GM23248 (cell line): ENCODE data around the gene PRSS33. TPM values are rescaled to one million over a fixed set of nuclear protein-coding genes. Genes with fewer than 3 reads are reported as not detected.
A peak's percentile ranks its signal among the peaks of the same experiment; 100 is the strongest.

ENCODE experiments used
- DNase-seq: peaks from one replicate; pipeline ENCODE4 v3.0.0-alpha.2; 2015
- H2AFZ ChIP-seq: fragments of 200-600 bp; sonication (generic); 2 replicates; pipeline ENCODE4 v1.6.1; 2016; ENCODE audit warnings: antibody characterized with exemption
- H3F3A ChIP-seq: fragments of 200-600 bp; sonication (generic); 2 replicates; pipeline ENCODE4 v1.6.1; 2016; ENCODE audit warnings: mild to moderate bottlenecking, antibody characterized with exemption, mixed run types; ENCODE audit not compliant: insufficient read depth
- H3K27ac ChIP-seq: fragments of 200-600 bp; sonication (generic); 2 replicates; pipeline ENCODE4 v1.5.1; 2016; ENCODE audit warnings: mild to moderate bottlenecking
- H3K27me3 ChIP-seq: fragments of 200-600 bp; sonication (generic); replicated peaks from 2 replicates; pipeline ENCODE4 v1.6.1; 2016; ENCODE audit warnings: mild to moderate bottlenecking; ENCODE audit not compliant: insufficient read depth
- H3K36me3 ChIP-seq: fragments of 200-600 bp; sonication (generic); 2 replicates; pipeline ENCODE4 v1.6.1; 2016; ENCODE audit warnings: low read depth, mild to moderate bottlenecking
- H3K4me1 ChIP-seq: fragments of 200-600 bp; sonication (generic); 2 replicates; pipeline ENCODE4 v1.6.1; 2016; ENCODE audit warnings: mild to moderate bottlenecking; ENCODE audit not compliant: insufficient read depth
- H3K4me2 ChIP-seq: fragments of 200-600 bp; sonication (generic); one replicate; pipeline ENCODE4 v1.6.1; 2016; ENCODE audit warnings: mild to moderate bottlenecking; ENCODE audit not compliant: unreplicated experiment
- H3K4me3 ChIP-seq: fragments of 200-600 bp; sonication (generic); 2 replicates; pipeline ENCODE4 v1.5.1; 2016; ENCODE audit warnings: mild to moderate bottlenecking
- H3K79me2 ChIP-seq: fragments of 200-600 bp; sonication (generic); 2 replicates; pipeline ENCODE4 v1.6.1; 2016; ENCODE audit warnings: mild to moderate bottlenecking; ENCODE audit not compliant: insufficient read depth
- H3K9ac ChIP-seq: fragments of 200-600 bp; sonication (generic); 2 replicates; pipeline ENCODE4 v1.6.1; 2016; ENCODE audit warnings: mild to moderate bottlenecking
- H3K9me2 ChIP-seq: fragments of 200-600 bp; sonication (generic); 2 replicates; pipeline ENCODE4 v1.6.1; 2016; ENCODE audit warnings: mixed run types, mild to moderate bottlenecking, moderate library complexity; ENCODE audit not compliant: insufficient read depth
- H3K9me3 ChIP-seq: fragments of 200-600 bp; sonication (generic); one replicate; pipeline ENCODE4 v1.6.1; 2017; ENCODE audit warnings: low read depth
- H4K20me1 ChIP-seq: fragments of 200-600 bp; sonication (generic); 2 replicates; pipeline ENCODE4 v1.6.0; 2016; ENCODE audit not compliant: insufficient read depth
- EZH2 ChIP-seq: fragments of 200-600 bp; sonication (generic); IDR thresholded peaks from 2 replicates; pipeline ENCODE4 v1.6.1; 2018; ENCODE audit warnings: antibody characterized with exemption, mild to moderate bottlenecking; ENCODE audit not compliant: insufficient read depth, poor library complexity, severe bottlenecking
- EZH2phosphoT487 ChIP-seq: fragments of 200-600 bp; sonication (generic); IDR thresholded peaks from 2 replicates; pipeline ENCODE4 v1.6.1; 2018; ENCODE audit warnings: antibody characterized with exemption, moderate library complexity, mild to moderate bottlenecking, low read depth; ENCODE audit not compliant: insufficient read depth
- WGBS, 2 experiments: methylation state at CpG; one replicate each; pipeline ENCODE4 v1.1.6; 2015 to 2017; ENCODE audit warnings: low lambda C conversion rate in 2 of 2, low coverage in 1 of 2; ENCODE audit errors: missing lambda C conversion rate in 2 of 2; 5-methylcytosine and 5-hydroxymethylcytosine counted together
- in situ Hi-C: fragments of 300-500 bp; cut with MboI; formaldehyde crosslinking; loops from 2 replicates; pipeline ENCODE4 v1.15.0; 2020
- polyA plus RNA-seq: library from polyadenylated mRNA; unstranded; fragments of >200 nt; fragmentation: Nextera tagmentation; extraction: Ambion mirVana; gene quantifications from 2 replicates; pipeline ENCODE4 v1.2.1, GENCODE V29; 2016
- total RNA-seq: library from RNA; depleted of rRNA; stranded (reverse); fragments of >200 nt; shearing (Covaris generic); gene quantifications from 2 replicates; pipeline ENCODE4 v1.2.3, GENCODE V29; 2014

The PRSS33 gene
- total and polyA plus RNA-seq, 2 experiments from 2014 or later, result not detected

DNA sequence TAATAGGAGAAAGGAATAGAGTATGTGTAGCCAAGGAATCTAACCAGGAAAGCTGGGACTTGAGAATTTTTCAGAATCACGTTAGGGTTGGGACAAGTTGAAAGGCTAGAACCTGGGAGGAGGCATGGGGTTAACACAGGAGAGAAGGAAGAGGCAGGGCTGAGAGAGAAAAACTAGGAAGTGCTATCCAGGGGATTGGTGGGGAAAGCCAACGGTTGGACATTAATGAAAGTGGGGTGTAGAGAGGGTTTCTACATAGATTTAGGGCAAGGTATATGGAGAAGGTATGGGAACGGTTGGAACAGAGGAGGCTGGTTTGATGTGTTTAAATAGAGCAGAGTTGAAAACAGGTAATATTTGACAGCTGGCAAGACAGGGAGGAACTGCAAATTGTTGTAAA, 32.2 kb downstream of the PRSS33 start:
- H4K20me1 ChIP-seq, result peaks cover 42% of the 10 kb centered on the region
- no peak for TF ChIP-seq EZH2
- no peak for TF ChIP-seq EZH2phosphoT487
- DNase-seq, result no peak
- 32 to 39% methylated on average over 3 of the region's 3 CpGs for WGBS, 2 experiments
- in situ Hi-C loops, result no loop called here
- no peaks in the 10 kb centered on the region for H3K27me3 ChIP-seq
- peak overlapping the region; percentile 94 for H3K9ac ChIP-seq
- H3K4me1 ChIP-seq, result peaks cover 21% of the 10 kb centered on the region
- H3K36me3 ChIP-seq, result peaks cover 26% of the 10 kb centered on the region
- peak overlapping the region; percentile 95 for H3K4me3 ChIP-seq
- no peaks in the 10 kb centered on the region for H3K9me3 ChIP-seq
- H3F3A ChIP-seq, result peaks cover 53% of the 10 kb centered on the region; the same call in 1 of the 2 replicates
- no peaks in the 10 kb centered on the region for H3K9me2 ChIP-seq
- peaks cover 87% of the 10 kb centered on the region for H3K79me2 ChIP-seq
- H2AFZ ChIP-seq, result no peak overlapping the region
- peak overlapping the region; percentile 98 for H3K4me2 ChIP-seq
- H3K27ac ChIP-seq, result peak overlapping the region; percentile 10; the same call in 1 of the 2 replicates

DNA sequence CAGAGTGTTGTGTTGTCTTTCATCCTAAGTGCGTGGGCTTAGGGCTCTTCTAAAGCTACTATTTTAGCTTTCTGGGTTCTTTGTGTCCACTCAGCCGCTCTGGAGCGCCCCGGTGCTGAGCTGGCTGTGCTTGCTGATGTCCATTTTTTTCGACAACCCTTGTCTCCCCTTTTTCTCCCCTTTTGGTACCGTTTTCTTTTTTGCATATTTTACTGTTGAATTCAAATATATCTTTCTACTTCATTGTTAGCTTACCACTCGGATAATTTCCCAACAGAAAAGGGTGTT, 33.7 kb downstream of the PRSS33 start:
- DNase-seq, result peak; percentile 73
- H3K9ac ChIP-seq, result peak overlapping the region; percentile 94
- no peak overlapping the region for H2AFZ ChIP-seq
- in situ Hi-C loops, result no loop called here
- 1 to 2% methylated on average over 7 of the region's 7 CpGs for WGBS, 2 experiments
- peaks cover 21% of the 10 kb centered on the region for H3K4me1 ChIP-seq
- peaks cover 39% of the 10 kb centered on the region; the same call in 1 of the 2 replicates for H3F3A ChIP-seq
- H3K9me2 ChIP-seq, result no peaks in the 10 kb centered on the region
- H3K4me2 ChIP-seq, result peak overlapping the region; percentile 98
- H3K9me3 ChIP-seq, result no peaks in the 10 kb centered on the region
- H4K20me1 ChIP-seq, result peaks cover 38% of the 10 kb centered on the region
- peaks cover 72% of the 10 kb centered on the region for H3K79me2 ChIP-seq
- H3K36me3 ChIP-seq, result peaks cover 12% of the 10 kb centered on the region
- no peak for TF ChIP-seq EZH2phosphoT487
- TF ChIP-seq EZH2, result no peak
- peak overlapping the region; percentile 98 for H3K27ac ChIP-seq
- H3K27me3 ChIP-seq, result no peaks in the 10 kb centered on the region
- peak overlapping the region; percentile 95 for H3K4me3 ChIP-seq

DNA sequence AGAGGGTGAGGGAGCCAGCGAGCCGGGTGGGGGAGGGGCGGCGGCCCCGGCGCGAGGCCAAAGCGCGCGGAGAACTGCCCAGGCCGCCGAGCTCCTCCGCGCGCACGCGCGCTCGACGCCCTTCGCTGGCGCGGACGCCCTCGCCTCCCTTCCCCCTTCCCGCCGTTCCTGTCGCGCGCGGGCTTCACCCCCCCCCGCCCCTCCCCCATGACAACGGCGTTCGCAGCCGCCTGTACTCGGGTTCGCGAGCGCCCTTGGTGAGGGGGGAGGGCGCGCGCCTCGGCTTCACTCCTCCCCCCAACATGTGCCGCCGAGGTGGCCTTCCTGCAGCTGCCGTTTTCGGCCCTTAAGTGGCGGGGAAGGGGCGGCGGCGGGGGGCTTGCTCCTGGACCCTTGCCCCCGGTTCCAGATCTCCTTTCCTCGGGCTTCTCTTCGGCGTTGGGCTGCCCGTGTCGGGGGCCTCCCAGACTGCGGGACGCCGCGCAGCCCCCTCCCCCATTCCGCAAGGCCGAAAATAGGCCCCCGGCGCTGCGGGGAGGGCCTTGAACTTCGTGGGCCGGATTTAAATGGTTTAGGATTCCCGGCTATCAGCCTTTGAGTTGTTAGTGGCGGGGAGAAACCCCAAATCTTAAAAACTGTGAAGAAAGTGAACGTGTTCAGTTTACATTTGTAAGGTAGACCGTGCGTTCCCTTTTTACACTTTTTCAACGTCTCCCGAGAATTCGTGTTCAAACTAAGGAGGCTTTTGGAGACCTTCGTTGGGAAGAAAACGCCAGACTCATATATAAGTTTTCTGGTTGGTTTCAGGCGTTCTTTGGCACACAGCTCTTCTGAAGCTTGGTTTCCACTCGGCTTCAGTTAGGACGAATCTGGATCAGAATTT, 34.3 kb downstream of the PRSS33 start:
- H3K4me3 ChIP-seq, result peak overlapping the region; percentile 95
- H3F3A ChIP-seq, result peaks cover 33% of the 10 kb centered on the region; the same call in 1 of the 2 replicates
- peaks cover 21% of the 10 kb centered on the region for H3K4me1 ChIP-seq
- DNase-seq, result peak; percentile 90
- peak overlapping the region; percentile 94 for H3K9ac ChIP-seq
- no peaks in the 10 kb centered on the region for H3K9me2 ChIP-seq
- no peaks in the 10 kb centered on the region for H3K27me3 ChIP-seq
- peaks cover 6% of the 10 kb centered on the region for H3K36me3 ChIP-seq
- peaks cover 34% of the 10 kb centered on the region for H4K20me1 ChIP-seq
- no peak overlapping the region for H2AFZ ChIP-seq
- in situ Hi-C loops, result no loop called here
- peak overlapping the region; percentile 98 for H3K27ac ChIP-seq
- no peaks in the 10 kb centered on the region for H3K9me3 ChIP-seq
- WGBS, 2 experiments, result 1% methylated on average over 45 to 59 of the region's 82 CpGs
- H3K4me2 ChIP-seq, result peak overlapping the region; percentile 98
- no peak for TF ChIP-seq EZH2phosphoT487
- TF ChIP-seq EZH2, result no peak
- H3K79me2 ChIP-seq, result peaks cover 66% of the 10 kb centered on the region

DNA sequence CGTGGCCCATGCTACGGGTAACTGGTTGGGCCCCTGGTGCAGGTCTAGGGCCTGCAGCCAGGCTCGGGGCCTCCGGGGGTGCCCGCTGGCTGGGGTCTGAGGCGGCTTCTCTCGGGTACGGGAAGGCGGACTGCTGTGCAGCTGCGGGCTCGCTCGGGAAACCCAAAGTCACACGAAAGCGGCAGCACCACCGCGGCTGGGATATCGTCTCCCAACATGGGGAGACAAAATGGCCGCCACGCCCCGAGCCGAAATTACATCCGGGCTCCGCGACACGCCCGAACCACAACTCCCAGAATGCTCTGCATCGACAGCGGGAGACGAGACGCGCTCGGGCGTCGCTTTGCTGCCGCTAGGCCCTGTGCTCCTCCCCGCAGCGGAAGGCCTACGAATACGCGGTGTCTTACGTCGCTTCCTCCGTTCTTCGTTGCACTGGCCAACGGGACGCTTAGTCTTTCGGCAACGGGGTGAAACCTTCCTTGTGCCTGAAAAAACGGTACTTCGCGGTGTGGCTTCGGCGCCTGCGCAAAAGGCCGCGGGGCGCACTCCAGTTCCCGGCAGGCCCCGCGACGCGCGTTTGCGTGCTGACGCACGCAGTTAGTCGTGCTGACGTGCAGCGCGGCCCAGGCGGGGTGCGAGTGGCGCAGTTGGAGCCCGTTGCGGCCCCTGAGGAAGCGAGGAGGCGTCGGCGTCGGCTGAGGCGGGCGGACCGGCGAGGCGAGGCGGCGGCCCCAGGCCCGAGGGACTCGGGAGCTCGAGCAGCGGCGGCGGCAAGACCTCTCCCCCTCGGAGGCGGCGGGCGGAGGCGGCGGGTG, 35.1 kb downstream of the PRSS33 start, which contains the start of gene SRRM2:
SRRM2 (plus strand) TSS at position 604 of the 815 bp plus-strand sequence. CDS start 3,727 bp downstream, outside the sequence.
- peak within 1 kb of the TSS; percentile 98 for H3K27ac ChIP-seq
- TF ChIP-seq EZH2 (no peak), EZH2phosphoT487 (no peak)
- H3K4me1 ChIP-seq, result peaks cover 21% of the 10 kb centered on the region
- H3K79me2 ChIP-seq, result peaks cover 58% of the 10 kb centered on the region
- no peaks in the 10 kb centered on the region for H3K27me3 ChIP-seq
- no peaks in the 10 kb centered on the region for H3K9me2 ChIP-seq
- in situ Hi-C loops, result no loop called here
- H3F3A ChIP-seq, result peaks cover 26% of the 10 kb centered on the region; the same call in 1 of the 2 replicates
- peaks cover 34% of the 10 kb centered on the region for H4K20me1 ChIP-seq
- H3K9me3 ChIP-seq, result no peaks in the 10 kb centered on the region
- peak within 1 kb of the TSS; percentile 88 for H2AFZ ChIP-seq
- H3K36me3 ChIP-seq, result no peaks in the 10 kb centered on the region; the same call in 1 of the 2 replicates
- peak within 1 kb of the TSS; percentile 98 for H3K4me2 ChIP-seq
- WGBS, 2 experiments, result 1 to 3% methylated on average over 73 to 78 of the region's 99 CpGs
- DNase-seq, result peak; percentile 99
- H3K9ac ChIP-seq, result peak within 1 kb of the TSS; percentile 94
- peak within 1 kb of the TSS; percentile 95 for H3K4me3 ChIP-seq
